CD4-positive, alpha-beta memory T cell (primary cell): ENCODE measurements around the gene ARHGAP22. TPM values are rescaled to one million over a fixed set of nuclear protein-coding genes. Genes with fewer than 3 reads are reported as not detected.
A peak's percentile ranks its signal among the peaks of the same experiment; 100 is the strongest.
"Not testable (repeated sequence)": the region's sequence is repeated elsewhere in the genome, so short reads cannot be mapped to it uniquely, and the experiment has no call there.

ENCODE experiments used
- CTCF ChIA-PET: fragments of 350-600 bp; sonication (Branson Sonifier 250); formaldehyde crosslinking; loops from one replicate; lab custom pipeline; 2021; ENCODE audit warnings: inconsistent platforms; ENCODE audit not compliant: partially characterized antibody; lab: Charles Lee
- POLR2A ChIA-PET: fragments of 350-600 bp; sonication (Branson Sonifier 250); formaldehyde crosslinking; loops from one replicate; lab custom pipeline; 2021; ENCODE audit not compliant: partially characterized antibody; lab: Charles Lee
- DNase-seq, 5 donors: peaks; one replicate each; pipeline versions ENCODE4 v3.0.0 to v3.0.0-alpha.2; 2020 to 2022; ENCODE audit warnings: mixed read lengths in 1 of 5
- H3K27ac ChIP-seq: one replicate; pipeline ENCODE4 v1.7.0; 2013; ENCODE audit warnings: low read depth, low read length
- H3K27me3 ChIP-seq: 2 replicates; pipeline ENCODE4 v1.7.0; 2013; ENCODE audit warnings: mild to moderate bottlenecking, low read length, moderate library complexity; ENCODE audit not compliant: insufficient read depth
- H3K36me3 ChIP-seq: 2 replicates; pipeline ENCODE4 v1.7.0; 2013; ENCODE audit warnings: mild to moderate bottlenecking, low read length, moderate library complexity; ENCODE audit not compliant: insufficient read depth
- H3K4me1 ChIP-seq: 2 replicates; pipeline ENCODE4 v1.7.0; 2013; ENCODE audit warnings: mild to moderate bottlenecking, low read length, moderate library complexity; ENCODE audit not compliant: insufficient read depth
- H3K4me3 ChIP-seq, 2 donors: one replicate each; pipeline ENCODE4 v1.7.0; 2013; ENCODE audit warnings: low read length in 2 of 2, mild to moderate bottlenecking in 1 of 2
- H3K9me3 ChIP-seq, 2 donors: one replicate each; pipeline ENCODE4 v1.7.0; 2013; ENCODE audit warnings: low read length in 2 of 2, control low read depth in 1 of 2; ENCODE audit not compliant: control insufficient read depth in 1 of 2
- H3K27ac Mint-ChIP-seq, 7 donors: one replicate each; pipeline ENCODE4 v1.8.0; 2020 to 2021; ENCODE audit warnings: mixed read lengths in 7 of 7, mild to moderate bottlenecking in 6 of 7, inconsistent platforms in 3 of 7, moderate library complexity in 3 of 7
- H3K27me3 Mint-ChIP-seq, 2 donors: one replicate each; pipeline ENCODE4 v1.8.0; 2020 to 2021; ENCODE audit warnings: mixed read lengths in 2 of 2
- H3K36me3 Mint-ChIP-seq, 2 donors: one replicate each; pipeline ENCODE4 v1.8.0; 2020 to 2021; ENCODE audit warnings: mixed read lengths in 2 of 2, inconsistent platforms in 1 of 2, mild to moderate bottlenecking in 1 of 2
- H3K4me1 Mint-ChIP-seq, 4 donors: one replicate each; pipeline ENCODE4 v1.8.0; 2020 to 2021; ENCODE audit warnings: mixed read lengths in 4 of 4, mild to moderate bottlenecking in 1 of 4
- H3K4me3 Mint-ChIP-seq, 8 donors: one replicate each; pipeline ENCODE4 v1.8.0; 2020 to 2021; ENCODE audit warnings: mixed read lengths in 8 of 8, mild to moderate bottlenecking in 7 of 8, moderate library complexity in 6 of 8, inconsistent platforms in 3 of 8
- H3K9me3 Mint-ChIP-seq, 8 donors: one replicate each; pipeline ENCODE4 v1.8.0; 2020 to 2021; ENCODE audit warnings: mixed read lengths in 8 of 8, mild to moderate bottlenecking in 5 of 8, inconsistent platforms in 3 of 8, moderate library complexity in 1 of 8
- intact Hi-C: fragments of 100-400 bp; cut with micrococcal nuclease; formaldehyde crosslinking; loops from one replicate; pipeline ENCODE4 v1.15.1; 2023
- polyA plus RNA-seq, 2 donors: library from polyadenylated mRNA; unstranded; fragments of 300-500 nt; fragmentation: Illumina TruSeq; gene quantifications; one replicate each; pipeline ENCODE4 v1.2.3, GENCODE V29; 2021
- total RNA-seq, 2 experiments: library from RNA; stranded (reverse); gene quantifications; one replicate each; pipeline ENCODE4 v1.2.3, GENCODE V29; 2021

The ARHGAP22 gene
- total and polyA plus RNA-seq, 4 experiments from 2014 or later = 0.20 to 0.83 TPM; not detected in 2

- H3K4me3 Mint-ChIP-seq = no peak overlapping the region
- POLR2A ChIA-PET = no interaction called here
- H3K4me1 Mint-ChIP-seq = no peaks in the 10 kb centered on the region
- Histone ChIP-seq H3K27ac (no peak overlapping the region), H3K36me3 (no peaks in the 10 kb centered on the region), H3K4me3 (no peak overlapping the region), H3K9me3 (no peaks in the 10 kb centered on the region), H3K4me1 (no peaks in the 10 kb centered on the region), H3K27me3 (no peaks in the 10 kb centered on the region)
- H3K36me3 Mint-ChIP-seq = no peaks in the 10 kb centered on the region
- H3K27ac Mint-ChIP-seq = no peak overlapping the region
- H3K9me3 Mint-ChIP-seq = no peaks in the 10 kb centered on the region
- CTCF ChIA-PET = interaction anchor here (1.1 to 2.9 kb wide), 2 partner anchors 8 to 10 kb away, joined by 4 to 13 read pairs; no protein-coding TSS in a partner anchor
- H3K27me3 Mint-ChIP-seq = peaks cover 1 to 5% of the 10 kb centered on the region in 2 donors
- intact Hi-C loops = no loop called here
- no peak for DNase-seq
Measured at GRCh38 chr10:48648172-48648942, 43.5 kb upstream of the ARHGAP22 start.

GRCh38 chr10:48647073-48647472 lies 42.2 kb upstream of the ARHGAP22 start:
- POLR2A ChIA-PET, H3K27me3 ChIP-seq, H3K27ac ChIP-seq, H3K4me3 ChIP-seq, H3K9me3 ChIP-seq, H3K36me3 ChIP-seq, H3K27me3 Mint-ChIP-seq, H3K4me1 Mint-ChIP-seq, DNase-seq, H3K36me3 Mint-ChIP-seq, H3K9me3 Mint-ChIP-seq, H3K4me1 ChIP-seq, intact Hi-C loops, H3K4me3 Mint-ChIP-seq: not testable (repeated sequence)
- peak overlapping the region in 1 of 7 donors; percentile 33 for H3K27ac Mint-ChIP-seq
- CTCF ChIA-PET = interaction anchor here (1.1 to 2.9 kb wide), 2 partner anchors 10 to 11 kb away, joined by 4 to 13 read pairs; no protein-coding TSS in a partner anchor

GRCh38 chr10:48645600-48645999 lies 40.7 kb upstream of the ARHGAP22 start:
- Mint-ChIP-seq H3K9me3 (peaks cover 0 to 13% (median 10%) of the 10 kb centered on the region in 8 donors), H3K27ac (no peak overlapping the region), H3K27me3 (peaks cover 1 to 5% of the 10 kb centered on the region in 2 donors), H3K4me1 (no peaks in the 10 kb centered on the region), H3K36me3 (peaks cover 0 to 2% of the 10 kb centered on the region in 2 donors), H3K4me3 (no peak overlapping the region)
- POLR2A ChIA-PET = no interaction called here
- CTCF ChIA-PET = no interaction called here
- Histone ChIP-seq H3K36me3 (no peaks in the 10 kb centered on the region), H3K4me3 (no peak overlapping the region), H3K9me3 (no peaks in the 10 kb centered on the region), H3K27me3 (no peaks in the 10 kb centered on the region), H3K27ac (no peak overlapping the region), H3K4me1 (no peaks in the 10 kb centered on the region)
- DNase-seq = no peak
- intact Hi-C loops = no loop called here

GRCh38 chr10:48641099-48641690 lies 36.3 kb upstream of the ARHGAP22 start:
- peaks cover 11 to 13% of the 10 kb centered on the region in 2 donors for H3K27me3 Mint-ChIP-seq
- H3K27me3 ChIP-seq, DNase-seq, POLR2A ChIA-PET, intact Hi-C loops, H3K4me1 Mint-ChIP-seq, H3K36me3 Mint-ChIP-seq, H3K9me3 ChIP-seq, H3K36me3 ChIP-seq, CTCF ChIA-PET, H3K4me3 Mint-ChIP-seq, H3K27ac Mint-ChIP-seq, H3K4me1 ChIP-seq, H3K4me3 ChIP-seq, H3K27ac ChIP-seq: not testable (repeated sequence)
- H3K9me3 Mint-ChIP-seq = peaks cover 2 to 33% (median 22%) of the 10 kb centered on the region in 8 donors

GRCh38 chr10:48640326-48640725 lies 35.5 kb upstream of the ARHGAP22 start:
- CTCF ChIA-PET = interaction anchor here (1.5 kb wide), 1 partner anchor 16 kb away, joined by 10 read pairs; no protein-coding TSS in a partner anchor
- Mint-ChIP-seq H3K4me3 (no peak overlapping the region), H3K4me1 (no peaks in the 10 kb centered on the region), H3K36me3 (peaks cover 2 to 5% of the 10 kb centered on the region in 2 donors), H3K27me3 (peaks cover 11 to 13% of the 10 kb centered on the region in 2 donors), H3K27ac (no peak overlapping the region), H3K9me3 (peaks cover 2 to 33% (median 22%) of the 10 kb centered on the region in 8 donors)
- Histone ChIP-seq H3K36me3 (no peaks in the 10 kb centered on the region), H3K4me1 (no peaks in the 10 kb centered on the region), H3K4me3 (no peak overlapping the region), H3K27ac (no peak overlapping the region), H3K9me3 (no peaks in the 10 kb centered on the region), H3K27me3 (no peaks in the 10 kb centered on the region)
- POLR2A ChIA-PET = interaction anchor here (0.6 kb wide), 1 partner anchor 1395 kb away, joined by 3 read pairs; no protein-coding TSS in a partner anchor
- intact Hi-C loops = no loop called here
- DNase-seq = no peak

GRCh38 chr10:48639632-48640031 lies 34.8 kb upstream of the ARHGAP22 start:
- peaks cover 2 to 5% of the 10 kb centered on the region in 2 donors for H3K36me3 Mint-ChIP-seq
- Histone ChIP-seq H3K4me1 (peaks cover 3% of the 10 kb centered on the region), H3K27me3 (no peaks in the 10 kb centered on the region), H3K4me3 (no peak overlapping the region), H3K27ac (no peak overlapping the region), H3K36me3 (no peaks in the 10 kb centered on the region), H3K9me3 (no peaks in the 10 kb centered on the region)
- H3K27ac Mint-ChIP-seq = no peak overlapping the region
- H3K4me3 Mint-ChIP-seq = no peak overlapping the region
- H3K9me3 Mint-ChIP-seq = peaks cover 2 to 33% (median 22%) of the 10 kb centered on the region in 8 donors
- POLR2A ChIA-PET = interaction anchor here (0.6 kb wide), 1 partner anchor 1394 kb away, joined by 3 read pairs; no protein-coding TSS in a partner anchor
- no peak for DNase-seq
- peaks cover 12 to 13% of the 10 kb centered on the region in 2 donors for H3K27me3 Mint-ChIP-seq
- peaks cover 1 to 5% (median 2%) of the 10 kb centered on the region in 4 donors for H3K4me1 Mint-ChIP-seq
- intact Hi-C loops = no loop called here
- CTCF ChIA-PET = interaction anchor here (1.5 kb wide), 1 partner anchor 16 kb away, joined by 10 read pairs; no protein-coding TSS in a partner anchor
